ENCODE results near the gene RPTOR.

RPTOR gene

DNA sequence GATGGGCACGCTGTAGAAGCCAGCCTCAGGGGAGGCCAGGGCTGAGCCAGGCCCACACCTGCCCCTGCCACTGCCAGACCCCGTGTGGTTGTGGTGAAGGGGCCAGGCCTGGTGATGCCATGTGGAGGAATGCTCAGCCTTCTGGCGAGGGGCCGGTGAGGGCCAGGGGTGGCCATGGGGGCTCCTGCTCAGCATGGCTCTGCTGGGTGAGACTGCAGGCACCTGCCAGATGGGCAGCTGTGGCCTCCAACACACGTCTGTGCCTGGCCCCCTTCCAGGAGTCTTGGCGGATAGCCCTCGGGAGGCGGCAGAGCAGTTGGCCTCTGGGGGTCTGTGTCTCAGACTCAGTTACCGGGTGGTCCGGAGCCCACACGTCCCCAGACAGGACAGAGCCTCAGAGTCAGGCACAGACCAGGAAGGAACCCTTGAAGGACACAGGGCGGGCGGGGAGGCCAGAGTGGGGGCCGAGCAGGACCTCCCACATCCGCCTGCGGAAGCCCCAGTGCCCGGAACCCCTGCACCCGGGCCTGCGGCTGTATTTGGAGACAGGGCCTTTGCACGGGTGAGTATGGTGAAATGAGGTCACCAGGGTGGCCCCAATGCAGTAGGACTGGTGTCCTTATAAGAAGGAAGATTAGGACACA lies 424.5 kb downstream of the RPTOR start:
- no peak for DNase-seq

DNA sequence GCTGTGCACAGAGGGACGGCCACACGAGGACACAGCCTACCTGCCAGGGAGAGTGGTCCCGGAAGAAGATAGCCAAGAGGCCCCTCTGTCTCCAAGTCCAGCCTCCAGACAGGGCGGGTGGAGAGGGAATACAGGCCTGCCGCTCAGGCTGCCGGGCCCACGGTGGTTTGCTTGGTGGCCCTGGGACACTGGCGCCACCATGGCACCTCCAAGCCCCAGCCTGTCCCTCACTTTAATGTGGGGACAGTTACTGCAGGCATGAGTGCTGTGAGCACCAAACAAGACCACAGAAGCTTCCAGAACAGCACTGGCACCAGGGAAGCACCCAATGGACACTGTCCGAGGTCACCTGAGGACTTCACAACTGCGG lies 425.0 kb downstream of the RPTOR start:
- no peak for DNase-seq

- peak in 2 of 5 experiments; percentile 23 to 41 for DNase-seq
Observed at GRCh38 chr17:80970044-80970761, 425.6 kb downstream of the RPTOR start.

GRCh38 chr17:80970762-80971703 lies 426.4 kb downstream of the RPTOR start:
- DNase-seq: no peak

- DNase-seq: no peak
Observed at GRCh38 chr17:80971704-80972304, 427.2 kb downstream of the RPTOR start.

DNA sequence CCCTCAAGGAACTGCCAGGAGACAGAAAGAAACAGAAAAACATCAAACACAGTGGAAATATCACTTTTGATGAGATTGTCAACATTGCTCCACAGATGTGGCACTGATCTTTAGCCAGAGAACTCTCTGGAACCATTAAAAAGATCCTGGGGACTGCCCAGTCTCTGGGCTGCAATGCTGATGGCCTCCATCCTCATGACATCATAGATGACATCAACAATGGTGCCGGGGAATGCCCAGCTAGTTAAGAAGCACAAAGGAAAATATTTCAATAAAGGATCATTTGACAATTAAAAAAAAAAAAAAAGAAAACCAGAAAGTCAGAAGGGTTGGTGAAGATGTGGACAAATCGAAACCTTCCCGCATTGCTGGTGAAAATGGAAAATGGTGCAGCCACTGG lies 432.1 kb downstream of the RPTOR start:
- DNase-seq: no peak

DNA sequence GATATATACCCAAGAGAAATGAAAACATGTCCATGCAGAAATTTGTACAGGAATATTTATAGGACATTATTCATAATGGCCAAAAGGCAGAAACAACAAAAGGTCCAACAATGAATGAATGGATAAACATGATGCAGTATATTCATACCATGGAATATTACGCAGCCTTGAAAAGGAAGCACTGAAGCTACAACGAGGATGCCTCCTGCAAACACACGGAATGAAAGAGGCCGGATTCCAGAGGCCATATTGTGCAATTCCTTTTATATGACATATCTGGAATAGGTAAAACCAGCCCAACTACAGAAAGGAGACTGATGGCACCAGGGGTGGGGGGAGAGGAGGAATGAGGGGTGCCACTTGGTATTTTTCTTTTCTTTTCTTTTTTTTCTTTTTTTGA lies 432.5 kb downstream of the RPTOR start:
- DNase-seq: no peak

GRCh38 chr17:80978499-80979497 lies 434.2 kb downstream of the RPTOR start:
- no peak for DNase-seq

- DNase-seq: no peak
Observed at GRCh38 chr17:80979547-80980378, 435.1 kb downstream of the RPTOR start.

DNA sequence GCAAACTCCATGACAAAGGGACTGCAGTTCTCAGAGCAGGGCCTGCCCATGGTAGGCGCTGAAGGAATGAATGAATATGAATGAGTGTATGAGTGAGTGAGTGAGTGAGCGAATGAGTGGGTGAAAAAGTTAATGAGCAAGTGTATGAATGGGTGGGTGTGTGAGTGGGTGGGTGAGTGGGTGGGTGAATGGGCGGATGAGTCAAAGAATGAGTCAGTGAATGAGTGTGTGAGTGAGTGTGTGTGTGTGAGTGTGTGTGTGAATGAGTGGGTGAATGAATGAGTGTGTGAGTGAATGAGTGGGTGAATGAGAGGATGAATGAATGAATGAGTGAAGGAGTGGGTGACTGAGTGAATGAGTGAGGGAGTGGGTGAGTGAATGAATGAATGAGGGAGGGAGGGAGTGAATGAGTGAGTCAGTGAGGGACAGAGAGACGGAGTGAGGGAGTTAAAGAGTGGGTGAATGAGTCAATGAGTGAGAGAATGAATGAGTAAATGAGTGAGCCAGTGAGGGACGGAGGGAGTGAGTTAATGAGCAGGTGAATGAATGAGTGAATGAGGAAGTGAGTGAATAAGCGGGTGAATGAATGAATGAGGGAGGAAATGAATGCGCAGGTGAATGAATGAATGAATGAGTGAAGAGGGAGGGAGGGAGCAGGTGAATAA lies 435.9 kb downstream of the RPTOR start:
- DNase-seq: peak in 2 of 5 experiments; percentile 23 to 39

DNA sequence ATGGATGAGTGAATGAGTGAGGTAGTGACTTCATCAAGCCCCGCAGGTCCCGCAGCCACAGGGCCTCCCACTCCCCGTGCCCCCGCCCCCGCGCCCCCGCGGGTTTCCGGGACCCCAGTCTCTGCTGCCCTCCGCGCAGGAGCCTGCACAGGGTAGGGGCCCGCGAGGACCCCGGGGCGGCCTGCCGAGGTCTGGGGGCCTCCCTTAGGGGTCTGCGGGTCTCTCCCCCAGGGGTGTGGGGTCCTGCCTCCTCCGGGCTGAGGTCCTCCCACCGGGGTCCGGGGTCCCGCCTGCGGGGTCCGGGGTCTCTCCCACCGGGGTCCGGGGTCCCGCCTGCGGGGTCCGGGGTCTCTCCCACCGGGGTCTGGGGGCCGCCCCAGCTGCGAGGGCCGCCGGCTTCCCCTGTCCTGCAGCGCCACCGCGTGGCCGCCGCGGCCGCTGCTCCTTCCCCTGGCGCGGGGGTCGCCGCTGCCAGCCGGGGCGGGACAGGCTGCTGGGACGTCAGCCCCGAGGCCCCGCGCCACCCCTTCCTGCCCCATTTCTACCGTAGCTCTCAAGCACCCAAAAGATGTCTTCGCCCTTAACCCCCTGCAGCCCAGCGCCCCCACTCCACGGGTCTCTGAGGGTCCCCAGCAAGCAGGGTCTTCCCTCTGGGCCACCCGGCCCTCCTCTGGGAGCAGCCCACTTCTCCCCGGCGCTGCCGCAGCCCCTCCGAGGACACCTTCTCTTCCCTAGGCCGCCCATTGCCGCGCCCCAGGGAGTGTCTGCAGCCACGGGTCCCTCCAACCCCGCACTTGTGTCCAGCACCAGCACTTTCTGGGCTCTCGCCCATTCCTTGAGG lies 436.6 kb downstream of the RPTOR start:
- DNase-seq: peak in 1 of 5 experiments; percentile 33

DNA sequence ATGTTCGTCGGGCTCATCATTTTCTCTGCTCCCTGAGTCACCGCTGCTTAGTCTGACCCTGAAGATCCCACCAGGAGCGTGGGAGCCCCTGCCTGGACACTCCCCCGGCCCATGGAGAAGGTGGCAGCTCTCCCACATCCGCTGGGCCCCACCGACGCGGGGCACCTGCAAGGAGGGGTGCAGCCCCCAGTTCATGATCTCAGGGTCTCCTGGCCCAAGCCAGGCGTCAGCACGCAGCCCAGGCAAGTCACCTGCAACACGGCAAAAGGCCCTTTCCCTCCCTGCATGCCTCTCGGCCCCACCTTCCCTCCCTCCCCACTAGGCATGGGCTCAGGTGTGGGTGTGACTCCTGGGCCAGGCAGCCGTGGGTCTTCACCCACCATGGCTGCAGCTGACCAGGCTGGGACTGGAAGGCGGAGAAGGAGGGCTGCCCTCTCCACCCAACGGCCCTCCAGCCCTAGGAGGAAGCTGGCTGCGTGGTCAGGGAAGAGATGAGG lies 437.3 kb downstream of the RPTOR start:
- DNase-seq: no peak

DNA sequence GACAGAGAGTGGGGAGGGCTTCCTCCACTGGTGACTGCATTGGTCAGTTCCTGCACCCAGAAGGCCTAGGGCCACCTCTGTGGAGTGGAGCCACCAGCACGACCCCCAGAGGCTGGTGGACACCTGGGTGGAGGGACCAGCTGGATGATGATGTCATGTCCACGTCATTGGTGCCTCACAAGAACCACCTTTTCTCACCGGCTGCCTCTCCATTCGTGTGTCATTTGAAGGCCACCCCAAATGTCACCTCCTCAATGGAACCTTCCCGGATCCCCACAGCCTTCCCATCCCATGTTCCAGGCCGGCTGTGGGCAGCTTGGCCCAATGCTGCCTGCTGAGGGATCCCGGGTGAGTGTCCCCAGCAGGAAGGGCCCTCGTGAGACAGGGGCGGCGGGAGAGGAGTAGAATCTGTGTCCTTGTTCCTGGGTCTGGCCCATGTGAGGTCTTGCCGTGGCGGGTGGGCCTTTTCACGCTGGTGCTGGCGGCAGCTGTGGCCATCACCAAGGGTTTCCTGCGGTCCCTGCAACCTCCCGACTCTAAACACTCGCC lies 437.9 kb downstream of the RPTOR start:
- DNase-seq: no peak

GRCh38 chr17:80983545-80983944 lies 438.9 kb downstream of the RPTOR start:
- no peak for DNase-seq

- no peak for DNase-seq
Observed at GRCh38 chr17:80984749-80985148, 440.1 kb downstream of the RPTOR start.

- no peak for DNase-seq
Observed at GRCh38 chr17:80986046-80986445, 441.4 kb downstream of the RPTOR start.

- no peak for DNase-seq
Observed at GRCh38 chr17:80986816-80987475, 442.3 kb downstream of the RPTOR start.

GRCh38 chr17:80987941-80988461 lies 443.4 kb downstream of the RPTOR start:
- no peak for DNase-seq
